IMR-90 (cell line): Measurements from ENCODE around the gene CFAP70. TPM values are rescaled to one million over a fixed set of nuclear protein-coding genes. Genes with fewer than 3 reads are reported as not detected.

Experiments
- ATAC-seq: fragments of 200-7000 bp; cut with Tn5 transposase; 2 replicates; pipeline ENCODE4 v1.9.1; 2020; ENCODE audit warnings: low read depth, mild to moderate bottlenecking, moderate library complexity
- BruUV-seq: library from RNA; stranded (reverse); fragments of 400-500 nt; replicated peaks from 2 replicates; lab custom pipeline; 2021; lab: Mats Ljungman, UMichigan
- CTCF ChIA-PET: fragments of 300-600 bp; formaldehyde crosslinking; extraction: SDS; loops from one replicate; lab custom pipeline; 2021; ENCODE audit warnings: antibody characterized with exemption; lab: Yijun Ruan, JAX
- POLR2A ChIA-PET: fragments of 300-600 bp; sonication (Branson Sonifier 250); formaldehyde crosslinking; loops from one replicate; lab custom pipeline; 2022; ENCODE audit warnings: antibody characterized with exemption; ENCODE audit not compliant: unreplicated experiment; lab: Charles Lee
- DNase-seq: peaks from one replicate; pipeline ENCODE4 v3.0.0; 2013
- H2AFZ ChIP-seq: replicated peaks from 2 replicates; pipeline ENCODE3; 2013; ENCODE audit warnings: low read length, mild to moderate bottlenecking; ENCODE audit not compliant: poor library complexity
- H2AK5ac ChIP-seq: 2 replicates; pipeline ENCODE4 v1.6.1; 2013; ENCODE audit warnings: low read depth, low read length, inconsistent platforms
- H2AK9ac ChIP-seq: replicated peaks from 2 replicates; pipeline ENCODE3; 2013; ENCODE audit warnings: mild to moderate bottlenecking, low read depth, low read length, moderate library complexity; ENCODE audit not compliant: poor library complexity
- H2BK120ac ChIP-seq: 2 replicates; pipeline ENCODE4 v1.6.1; 2013; ENCODE audit warnings: low read depth, low read length, inconsistent platforms
- H2BK15ac ChIP-seq: 3 replicates; pipeline ENCODE4 v1.6.1; 2013; ENCODE audit warnings: low read depth, low read length, inconsistent platforms
- H2BK20ac ChIP-seq: 2 replicates; pipeline ENCODE4 v1.6.1; 2013; ENCODE audit warnings: low read depth, mild to moderate bottlenecking, inconsistent platforms, low read length, moderate library complexity
- H2BK5ac ChIP-seq: 2 replicates; pipeline ENCODE4 v1.6.1; 2013; ENCODE audit warnings: mild to moderate bottlenecking, low read depth, low read length, inconsistent platforms; ENCODE audit not compliant: poor library complexity, severe bottlenecking
- H3K14ac ChIP-seq: replicated peaks from 2 replicates; pipeline ENCODE4 v1.6.1; 2013; ENCODE audit warnings: low read depth, low read length, inconsistent platforms
- H3K18ac ChIP-seq: 2 replicates; pipeline ENCODE4 v1.6.1; 2013; ENCODE audit warnings: low read depth, low read length, control low read depth
- H3K23ac ChIP-seq: 2 replicates; pipeline ENCODE4 v1.6.1; 2013; ENCODE audit warnings: low read depth, low read length, inconsistent platforms
- H3K27ac ChIP-seq: 2 replicates; pipeline ENCODE4 v1.5.1; 2013; ENCODE audit warnings: mild to moderate bottlenecking, control low read depth, low read length; ENCODE audit not compliant: insufficient read depth
- H3K27me3 ChIP-seq: 2 replicates; pipeline ENCODE4 v1.6.1; 2013; ENCODE audit warnings: low read length; ENCODE audit not compliant: control insufficient read depth, insufficient read depth
- H3K36me3 ChIP-seq: 2 replicates; pipeline ENCODE4 v1.6.1; 2013; ENCODE audit warnings: low read length, mixed read lengths; ENCODE audit not compliant: control insufficient read depth, insufficient read depth
- H3K4ac ChIP-seq: 2 replicates; pipeline ENCODE4 v1.6.1; 2013; ENCODE audit warnings: low read depth, low read length, inconsistent platforms
- H3K4me1 ChIP-seq: 2 replicates; pipeline ENCODE4 v1.6.1; 2013; ENCODE audit warnings: low read length, mixed read lengths; ENCODE audit not compliant: control insufficient read depth, insufficient read depth
- H3K4me2 ChIP-seq: 2 replicates; pipeline ENCODE4 v1.6.1; 2013; ENCODE audit warnings: low read depth, mild to moderate bottlenecking, control low read depth, low read length, moderate library complexity
- H3K4me3 ChIP-seq: 2 replicates; pipeline ENCODE4 v1.5.1; 2013; ENCODE audit warnings: low read depth, mild to moderate bottlenecking, control low read depth, low read length, moderate library complexity; ENCODE audit not compliant: insufficient read depth
- H3K56ac ChIP-seq: 2 replicates; pipeline ENCODE4 v1.6.1; 2013; ENCODE audit warnings: low read length, inconsistent platforms; ENCODE audit not compliant: insufficient read depth; ENCODE audit errors: extremely low read depth
- H3K79me1 ChIP-seq, 2 experiments: 2 replicates each; pipeline ENCODE4 v1.6.1; 2013; ENCODE audit warnings: low read length in 2 of 2, inconsistent platforms in 1 of 2, low read depth in 1 of 2
- H3K9ac ChIP-seq: 2 replicates; pipeline ENCODE4 v1.6.1; 2013; ENCODE audit warnings: low read depth, low read length, control low read depth
- H3K9me1 ChIP-seq: 2 replicates; pipeline ENCODE4 v1.6.1; 2013; ENCODE audit warnings: low read length, inconsistent platforms; ENCODE audit not compliant: insufficient read depth
- H3K9me3 ChIP-seq: 2 replicates; pipeline ENCODE4 v1.6.1; 2013; ENCODE audit warnings: low read length; ENCODE audit not compliant: control insufficient read depth, insufficient read depth
- H4K20me1 ChIP-seq: 2 replicates; pipeline ENCODE4 v1.6.1; 2013; ENCODE audit warnings: low read length, inconsistent platforms; ENCODE audit not compliant: insufficient read depth
- H4K5ac ChIP-seq: 2 replicates; pipeline ENCODE4 v1.6.1; 2013; ENCODE audit warnings: mild to moderate bottlenecking, low read depth, low read length, control low read depth
- H4K8ac ChIP-seq, 2 experiments: 2 replicates each; pipeline ENCODE4 v1.6.1; 2013; ENCODE audit warnings: low read depth in 2 of 2, low read length in 2 of 2, control low read depth in 1 of 2, inconsistent platforms in 1 of 2
- H4K91ac ChIP-seq: 2 replicates; pipeline ENCODE4 v1.6.1; 2013; ENCODE audit warnings: low read depth, low read length, inconsistent platforms; ENCODE audit not compliant: insufficient read depth
- WGBS, 2 experiments: methylation state at CpG; one replicate each; pipeline versions ENCODE4 v1.1.5 to v1.1.7; 2013; ENCODE audit warnings: missing lambda C conversion rate in 2 of 2; ENCODE audit not compliant: insufficient read length in 1 of 2; ENCODE audit errors: extremely low coverage in 2 of 2; 5-methylcytosine and 5-hydroxymethylcytosine counted together
- dilution Hi-C: fragments of 300-500 bp; cut with HindIII; formaldehyde crosslinking; loops from one replicate; pipeline ENCODE4 v1.14.3; 2018; ENCODE audit warnings: low sequenced_read_pairs; ENCODE audit not compliant: unreplicated experiment
- in situ Hi-C: fragments of 300-500 bp; cut with MboI; formaldehyde crosslinking; loops from 3 replicates; pipeline ENCODE4 v1.14.3; 2019; ENCODE audit warnings: low sequenced_read_pairs, inconsistent platforms, mixed read lengths
- intact Hi-C: fragments of 100-400 bp; cut with micrococcal nuclease; formaldehyde crosslinking; loops from 2 replicates; pipeline ENCODE4 v1.10.0; 2022
- polyA plus RNA-seq, 3 experiments: library from polyadenylated mRNA; depleted of rRNA; stranded (reverse); fragments of >200 nt; gene quantifications; 2 replicates each; pipeline ENCODE4 v1.2.3, GENCODE V29; 2012; ENCODE audit warnings: low replicate concordance in 1 of 3
- total RNA-seq: library from RNA; depleted of rRNA; stranded (reverse); fragments of >200 nt; gene quantifications from 2 replicates; pipeline ENCODE4 v1.2.3, GENCODE V29; 2012
- TF ChIP-seq, protein P1 (sequence below): conservative IDR thresholded peaks from 2 replicates; pipeline ENCODE4 v1.5.1; 2012; ENCODE audit warnings: mild to moderate bottlenecking, low read depth, low read length, improper control_type of control experiment

The CFAP70 gene
- total and polyA plus RNA-seq, 2 of the 4 experiments (the other 2 are of a cell fraction) = 0.15 to 0.18 TPM

DNA sequence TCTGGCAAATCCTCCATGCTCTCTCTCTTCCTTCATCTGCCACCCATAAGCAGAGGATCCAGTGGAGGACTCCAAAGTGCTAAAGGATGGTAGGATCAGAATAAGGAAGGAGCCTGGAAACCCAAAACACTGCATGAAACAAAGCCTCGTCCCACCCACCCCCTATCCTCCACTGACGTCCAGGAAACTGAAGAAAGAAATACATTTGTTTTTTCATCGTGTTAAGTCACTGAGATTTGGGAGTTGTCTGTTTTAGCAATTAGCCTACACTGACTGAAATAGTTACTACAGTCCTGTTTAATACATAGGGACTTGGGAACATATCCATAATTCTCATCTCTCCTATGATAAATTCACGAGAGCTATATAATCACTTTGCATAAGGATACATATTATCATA is 40.4 kb upstream of the CFAP70 start:
- H3K9ac ChIP-seq = no peak overlapping the region
- DNase-seq (no peak), ATAC-seq (no peak)
- no peak overlapping the region for H4K91ac ChIP-seq
- no peak overlapping the region for H4K8ac ChIP-seq
- ChIA-PET CTCF (no interaction called here), POLR2A (no interaction called here)
- H3K9me3 ChIP-seq = no peaks in the 10 kb centered on the region
- no TSS peak for BruUV-seq
- H2BK120ac ChIP-seq = no peak overlapping the region
- no peak overlapping the region for H3K14ac ChIP-seq
- H3K23ac ChIP-seq = no peak overlapping the region
- H3K27ac ChIP-seq = no peak overlapping the region
- TF ChIP-seq, protein P1, sequence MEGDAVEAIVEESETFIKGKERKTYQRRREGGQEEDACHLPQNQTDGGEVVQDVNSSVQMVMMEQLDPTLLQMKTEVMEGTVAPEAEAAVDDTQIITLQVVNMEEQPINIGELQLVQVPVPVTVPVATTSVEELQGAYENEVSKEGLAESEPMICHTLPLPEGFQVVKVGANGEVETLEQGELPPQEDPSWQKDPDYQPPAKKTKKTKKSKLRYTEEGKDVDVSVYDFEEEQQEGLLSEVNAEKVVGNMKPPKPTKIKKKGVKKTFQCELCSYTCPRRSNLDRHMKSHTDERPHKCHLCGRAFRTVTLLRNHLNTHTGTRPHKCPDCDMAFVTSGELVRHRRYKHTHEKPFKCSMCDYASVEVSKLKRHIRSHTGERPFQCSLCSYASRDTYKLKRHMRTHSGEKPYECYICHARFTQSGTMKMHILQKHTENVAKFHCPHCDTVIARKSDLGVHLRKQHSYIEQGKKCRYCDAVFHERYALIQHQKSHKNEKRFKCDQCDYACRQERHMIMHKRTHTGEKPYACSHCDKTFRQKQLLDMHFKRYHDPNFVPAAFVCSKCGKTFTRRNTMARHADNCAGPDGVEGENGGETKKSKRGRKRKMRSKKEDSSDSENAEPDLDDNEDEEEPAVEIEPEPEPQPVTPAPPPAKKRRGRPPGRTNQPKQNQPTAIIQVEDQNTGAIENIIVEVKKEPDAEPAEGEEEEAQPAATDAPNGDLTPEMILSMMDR = no peak
- no peak overlapping the region for H2AFZ ChIP-seq
- WGBS, 2 experiments = no CpG with 5 or more reads among the region's 4 CpGs
- intact Hi-C loops (no loop called here), in situ Hi-C loops (no loop called here), dilution Hi-C loops (no loop called here)
- no peak overlapping the region for H2BK5ac ChIP-seq
- H3K4ac ChIP-seq = no peak overlapping the region
- no peak overlapping the region for H4K5ac ChIP-seq
- H2BK20ac ChIP-seq = no peak overlapping the region
- no peaks in the 10 kb centered on the region for H3K4me1 ChIP-seq
- no peak overlapping the region for H2AK9ac ChIP-seq
- no peak overlapping the region for H3K4me3 ChIP-seq
- peaks cover 14 to 41% of the 10 kb centered on the region in 2 experiments for H3K79me1 ChIP-seq
- no peak overlapping the region for H2BK15ac ChIP-seq
- no peak overlapping the region for H3K4me2 ChIP-seq
- H3K18ac ChIP-seq = no peak overlapping the region
- H3K9me1 ChIP-seq = peaks cover 2% of the 10 kb centered on the region; the same call in 1 of the 2 replicates
- H3K56ac ChIP-seq = no peak overlapping the region
- H3K36me3 ChIP-seq = peaks cover 11% of the 10 kb centered on the region
- no peak overlapping the region for H2AK5ac ChIP-seq
- H3K27me3 ChIP-seq = no peaks in the 10 kb centered on the region
- peaks cover 19% of the 10 kb centered on the region; the same call in 1 of the 2 replicates for H4K20me1 ChIP-seq
